Stomach (tissue), 9 donors: ENCODE data around the gene PLEKHG4B. TPM values are rescaled to one million over a fixed set of nuclear protein-coding genes. Genes with fewer than 3 reads are reported as not detected.
A peak's percentile ranks its signal among the peaks of the same experiment; 100 is the strongest.

Experiments
- DNase-seq, 2 donors: peaks; one replicate each; pipeline versions ENCODE4 v3.0.0 to v3.0.0-alpha.2; 2013 to 2019
- H3K27ac ChIP-seq, 5 donors: fragments of 200-600 bp in 4 of 5; sonication (generic) in 4 of 5; one replicate each; pipeline ENCODE4 v1.5.1; 2013 to 2019; ENCODE audit warnings: mild to moderate bottlenecking in 1 of 5, moderate library complexity in 1 of 5
- H3K27me3 ChIP-seq, 3 donors: fragments of 200-600 bp; sonication (generic); one replicate each; pipeline ENCODE4 v1.5.1; 2017 to 2019; ENCODE audit warnings: mixed run types in 1 of 3
- H3K36me3 ChIP-seq, 4 donors: fragments of 200-600 bp; sonication (generic); 1 replicate in 3 of 4; 2 replicates in 1 of 4; pipeline ENCODE4 v1.5.1; 2016 to 2019
- H3K4me1 ChIP-seq, 4 donors: fragments of 200-600 bp; sonication (generic); one replicate each; pipeline ENCODE4 v1.5.1; 2016 to 2019
- H3K4me3 ChIP-seq, 4 donors: fragments of 200-600 bp; sonication (generic) in 3 of 4; one replicate each; pipeline ENCODE4 v1.5.1; 2016 to 2019; ENCODE audit warnings: mild to moderate bottlenecking in 1 of 4
- H3K9me3 ChIP-seq, 4 donors: fragments of 200-600 bp; sonication (generic); one replicate each; pipeline ENCODE4 v1.5.1; 2016 to 2019
- EP300 ChIP-seq: sonication (generic); formaldehyde crosslinking; IDR thresholded peaks from one replicate; pipeline ENCODE4 v1.6.1; 2017; ENCODE audit warnings: antibody characterized with exemption
- POLR2A ChIP-seq, 4 donors: fragments of 450-650 bp; IDR thresholded peaks; one replicate each; pipeline ENCODE4 v1.6.1; 2016; ENCODE audit warnings: antibody characterized with exemption in 4 of 4, control low read depth in 2 of 4, mild to moderate bottlenecking in 1 of 4, moderate library complexity in 1 of 4
- POLR2AphosphoS5 ChIP-seq, 3 donors: sonication (generic); formaldehyde crosslinking; IDR thresholded peaks; one replicate each; pipeline ENCODE4 v1.6.1; 2016; ENCODE audit warnings: antibody characterized with exemption in 3 of 3
- WGBS, 5 donors: extraction: QIAGEN DNeasy Blood & Tissue Kit in 3 of 5; methylation state at CpG; one replicate each; pipeline versions ENCODE4 v1.1.5 to v1.1.7; 2013 to 2018; 5-methylcytosine and 5-hydroxymethylcytosine counted together
- intact Hi-C: fragments of 100-400 bp; cut with DNase I; formaldehyde crosslinking; loops from one replicate; pipeline ENCODE4 v1.15.1; 2023; ENCODE audit warnings: low total_unique reads
- polyA plus RNA-seq, 3 donors: library from polyadenylated mRNA; stranded (reverse); fragments of 200-250 nt; gene quantifications; one replicate each; pipeline ENCODE4 v1.2.3, GENCODE V29; 2013
- total RNA-seq, 5 donors: library from RNA; depleted of rRNA; stranded (reverse); fragments of >200 nt; gene quantifications; one replicate each; pipeline versions ENCODE4 v1.1.0 to v1.2.3, GENCODE V29; 2014 to 2016
- TF ChIP-seq, protein P1 (sequence below), 7 experiments: fragments of 450-650 bp in 4 of 7; fragments of 200-600 bp in 3 of 7; sonication (generic) in 3 of 7; IDR thresholded peaks; one replicate each; pipeline ENCODE4 v1.5.1; 2016 to 2019; ENCODE audit warnings: antibody characterized with exemption in 7 of 7, control low read depth in 2 of 7, mild to moderate bottlenecking in 1 of 7
- donor health status: healthy with polysubstance abuse.
- donor health status: Bipolar disorder and iron deficiency.
- donor health status: healthy.

The PLEKHG4B gene
- total and polyA plus RNA-seq, 8 donors, result 0.15 to 4.3 (median 1.8) TPM; not detected in 1

DNA sequence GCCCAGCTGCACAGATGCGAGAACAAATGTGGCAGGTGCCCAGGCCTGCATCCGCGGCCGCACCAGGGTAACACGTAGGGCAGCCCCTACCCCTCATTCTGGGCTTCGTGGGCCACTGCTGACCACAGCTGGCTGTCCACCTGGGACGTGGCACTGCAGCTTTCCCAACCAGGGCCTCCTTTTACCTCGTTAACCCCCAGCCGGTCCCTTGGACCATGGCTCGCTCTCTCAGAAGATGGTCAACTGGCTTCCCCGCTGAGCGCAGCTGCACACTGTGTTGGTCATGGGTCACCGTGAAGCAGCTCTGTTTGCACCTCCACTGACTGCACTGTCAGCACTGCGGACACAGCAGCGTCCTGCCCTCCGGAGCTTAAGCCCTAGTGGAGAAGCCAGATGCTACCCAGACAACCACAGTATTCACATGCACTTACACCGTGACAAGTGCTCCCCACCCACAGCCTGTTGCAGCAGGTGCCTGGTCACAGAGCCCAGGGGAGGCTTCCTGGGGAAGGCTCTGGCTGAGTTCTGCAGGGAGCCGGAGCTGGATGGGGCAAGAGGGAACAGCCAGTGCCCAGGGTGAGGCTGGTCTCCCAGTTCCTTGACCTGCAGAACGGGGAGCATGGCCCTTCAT is 10.5 kb upstream of the PLEKHG4B start:
- Histone ChIP-seq H3K27ac (no peak overlapping the region), H3K9me3 (no peaks in the 10 kb centered on the region), H3K27me3 (peaks cover 0 to 21% (median 0%) of the 10 kb centered on the region in 3 donors), H3K36me3 (no peaks in the 10 kb centered on the region), H3K4me3 (no peak overlapping the region), H3K4me1 (peaks cover 0 to 12% (median 3%) of the 10 kb centered on the region in 4 donors)
- intact Hi-C loops, result no loop called here
- DNase-seq, result no peak
- 70 to 78% (median 74%) methylated on average over 17 to 19 of the region's 19 CpGs for WGBS, 5 donors
- TF ChIP-seq, protein P1, sequence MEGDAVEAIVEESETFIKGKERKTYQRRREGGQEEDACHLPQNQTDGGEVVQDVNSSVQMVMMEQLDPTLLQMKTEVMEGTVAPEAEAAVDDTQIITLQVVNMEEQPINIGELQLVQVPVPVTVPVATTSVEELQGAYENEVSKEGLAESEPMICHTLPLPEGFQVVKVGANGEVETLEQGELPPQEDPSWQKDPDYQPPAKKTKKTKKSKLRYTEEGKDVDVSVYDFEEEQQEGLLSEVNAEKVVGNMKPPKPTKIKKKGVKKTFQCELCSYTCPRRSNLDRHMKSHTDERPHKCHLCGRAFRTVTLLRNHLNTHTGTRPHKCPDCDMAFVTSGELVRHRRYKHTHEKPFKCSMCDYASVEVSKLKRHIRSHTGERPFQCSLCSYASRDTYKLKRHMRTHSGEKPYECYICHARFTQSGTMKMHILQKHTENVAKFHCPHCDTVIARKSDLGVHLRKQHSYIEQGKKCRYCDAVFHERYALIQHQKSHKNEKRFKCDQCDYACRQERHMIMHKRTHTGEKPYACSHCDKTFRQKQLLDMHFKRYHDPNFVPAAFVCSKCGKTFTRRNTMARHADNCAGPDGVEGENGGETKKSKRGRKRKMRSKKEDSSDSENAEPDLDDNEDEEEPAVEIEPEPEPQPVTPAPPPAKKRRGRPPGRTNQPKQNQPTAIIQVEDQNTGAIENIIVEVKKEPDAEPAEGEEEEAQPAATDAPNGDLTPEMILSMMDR (IDR thresholded peaks at IDR 0.05), result no peak
- TF ChIP-seq POLR2A (IDR thresholded peaks at IDR 0.05) (no peak), POLR2AphosphoS5 (IDR thresholded peaks at IDR 0.05) (no peak), EP300 (no peak)

GRCh38 chr5:82097-82496 is 9.9 kb upstream of the PLEKHG4B start:
- TF ChIP-seq EP300 (no peak), POLR2AphosphoS5 (IDR thresholded peaks at IDR 0.05) (no peak), POLR2A (IDR thresholded peaks at IDR 0.05) (no peak)
- TF ChIP-seq, protein P1 (IDR thresholded peaks at IDR 0.05), result no peak
- Histone ChIP-seq H3K9me3 (no peaks in the 10 kb centered on the region), H3K4me3 (no peak overlapping the region), H3K36me3 (no peaks in the 10 kb centered on the region), H3K4me1 (peaks cover 0 to 12% (median 3%) of the 10 kb centered on the region in 4 donors), H3K27ac (no peak overlapping the region), H3K27me3 (peaks cover 0 to 16% (median 0%) of the 10 kb centered on the region in 3 donors)
- intact Hi-C loops, result no loop called here
- 19 to 29% (median 22%) methylated on average over 7 to 9 of the region's 9 CpGs for WGBS, 5 donors
- DNase-seq, result peak in 1 of 2 donors; percentile 54

DNA sequence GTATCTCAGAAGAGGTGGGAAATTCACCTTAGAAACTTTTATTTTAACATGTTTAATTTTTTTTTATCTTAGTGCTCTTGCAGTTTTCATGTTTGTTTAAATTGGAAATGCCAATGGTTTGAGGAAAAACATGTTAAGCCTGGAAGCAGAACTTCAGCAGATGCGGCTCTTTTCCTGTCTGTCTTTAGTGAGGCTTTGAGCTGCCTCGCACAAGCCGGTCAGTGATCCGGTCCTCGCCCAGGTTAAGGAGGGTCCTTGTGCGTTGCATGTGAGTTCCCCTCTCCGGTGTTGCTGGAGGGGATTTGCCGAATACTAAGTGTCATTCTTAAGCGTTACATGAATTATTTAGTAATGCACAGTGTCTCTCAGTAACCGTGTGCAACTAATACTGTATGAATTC is 9.4 kb upstream of the PLEKHG4B start:
- 31 to 43% (median 35%) methylated on average over 10 of the region's 10 CpGs for WGBS, 5 donors
- intact Hi-C loops, result no loop called here
- TF ChIP-seq POLR2AphosphoS5 (IDR thresholded peaks at IDR 0.05) (no peak), EP300 (no peak), POLR2A (IDR thresholded peaks at IDR 0.05) (no peak)
- TF ChIP-seq, protein P1 (IDR thresholded peaks at IDR 0.05), result no peak
- Histone ChIP-seq H3K4me1 (peaks cover 0 to 12% (median 3%) of the 10 kb centered on the region in 4 donors), H3K27ac (no peak overlapping the region), H3K36me3 (no peaks in the 10 kb centered on the region), H3K27me3 (peaks cover 0 to 16% (median 0%) of the 10 kb centered on the region in 3 donors), H3K4me3 (no peak overlapping the region), H3K9me3 (no peaks in the 10 kb centered on the region)
- DNase-seq, result no peak

DNA sequence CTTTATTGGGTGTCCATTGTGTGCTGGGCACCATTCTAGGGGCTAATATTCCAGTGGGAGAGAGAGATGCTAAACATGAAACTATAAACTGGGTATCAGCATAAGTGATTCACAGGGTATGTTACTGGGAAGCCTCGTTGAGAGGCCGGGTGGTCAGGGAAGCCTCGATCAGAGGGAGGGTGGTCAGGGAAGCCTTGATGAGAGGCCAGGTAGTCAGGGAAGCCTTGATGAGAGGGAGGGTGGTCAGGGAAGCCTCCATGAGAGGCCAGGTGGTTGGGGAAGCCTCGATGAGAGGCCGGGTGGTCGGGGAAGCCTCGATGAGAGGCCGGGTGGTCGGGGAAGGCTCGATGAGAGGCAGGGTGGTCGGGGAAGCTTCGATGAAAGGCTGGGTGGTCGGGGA is 8.9 kb upstream of the PLEKHG4B start:
- intact Hi-C loops, result no loop called here
- H3K36me3 ChIP-seq, result no peaks in the 10 kb centered on the region
- H3K4me3 ChIP-seq, result no peak overlapping the region
- DNase-seq, result no peak
- TF ChIP-seq POLR2AphosphoS5 (IDR thresholded peaks at IDR 0.05) (no peak), POLR2A (IDR thresholded peaks at IDR 0.05) (no peak), EP300 (no peak)
- TF ChIP-seq, protein P1 (IDR thresholded peaks at IDR 0.05), result no peak
- no peaks in the 10 kb centered on the region for H3K9me3 ChIP-seq
- H3K27ac ChIP-seq, result no peak overlapping the region
- WGBS, 5 donors, result 60 to 88% (median 78%) methylated on average over 4 to 13 of the region's 13 CpGs
- H3K27me3 ChIP-seq, result peaks cover 0 to 16% (median 0%) of the 10 kb centered on the region in 3 donors
- H3K4me1 ChIP-seq, result peaks cover 0 to 12% (median 3%) of the 10 kb centered on the region in 4 donors
